ENCODE data around the gene HIBADH.
A peak's percentile ranks its signal among the peaks of the same experiment; 100 is the strongest.
"Not testable (repeated sequence)": the region's sequence is repeated elsewhere in the genome, so short reads cannot be mapped to it uniquely, and the experiment has no call there.

The HIBADH gene

GRCh38 chr7:27600247-27600646, 62.4 kb downstream of the HIBADH start:
- no peak for DNase-seq (ENCODE audit: low read depth)

DNA sequence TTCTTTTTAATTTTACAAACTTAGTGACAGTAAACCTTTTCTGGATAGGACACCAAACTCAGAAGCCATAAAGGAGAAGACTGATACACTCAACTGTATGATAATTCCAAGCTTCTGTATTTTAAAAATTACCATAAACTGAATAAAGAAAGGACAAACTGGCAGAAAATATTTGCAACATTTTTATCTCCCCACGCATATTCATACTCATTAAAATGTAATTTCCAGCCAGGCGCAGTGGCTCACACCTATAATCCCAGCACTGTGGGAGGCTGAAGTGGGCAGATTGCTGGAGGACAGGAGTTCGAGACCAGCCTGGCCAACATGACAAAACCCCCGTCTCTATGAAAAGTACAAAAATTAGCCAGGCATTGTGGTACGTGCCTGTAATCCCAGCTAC, 67.7 kb downstream of the HIBADH start:
- DNase-seq (ENCODE audit: low read depth), result no peak

GRCh38 chr7:27593226-27593625, 69.5 kb downstream of the HIBADH start:
- DNase-seq (ENCODE audit: low read depth), result no peak

GRCh38 chr7:27590416-27590815, 72.3 kb downstream of the HIBADH start:
- DNase-seq (ENCODE audit: low read depth), result no peak

- DNase-seq (ENCODE audit: low read depth), result no peak
These were observed 75.3 kb downstream of the HIBADH start for GRCh38 chr7:27587429-27587828.

DNA sequence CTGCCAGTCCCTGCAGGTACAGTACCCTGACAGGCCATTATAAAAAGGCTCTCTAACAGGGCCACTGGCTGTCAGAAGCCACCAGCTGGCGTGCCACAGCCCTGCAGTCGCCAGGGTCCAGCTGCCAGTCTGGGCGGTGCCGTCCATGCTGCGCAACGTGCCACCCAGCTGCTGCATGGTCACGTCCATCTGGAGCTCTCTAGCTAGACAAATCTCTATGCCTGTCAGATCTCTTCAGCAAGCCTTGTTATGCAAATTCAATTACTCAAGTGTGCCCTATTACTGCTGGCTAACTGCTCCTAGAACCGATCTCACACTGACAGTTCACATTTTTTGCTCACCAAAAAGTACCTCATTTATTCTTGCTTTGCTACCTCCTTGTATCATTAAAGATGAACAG, 75.9 kb downstream of the HIBADH start:
- no peak for DNase-seq (ENCODE audit: low read depth)

GRCh38 chr7:27585781-27586447, 76.8 kb downstream of the HIBADH start:
- DNase-seq (ENCODE audit: low read depth), result no peak

DNA sequence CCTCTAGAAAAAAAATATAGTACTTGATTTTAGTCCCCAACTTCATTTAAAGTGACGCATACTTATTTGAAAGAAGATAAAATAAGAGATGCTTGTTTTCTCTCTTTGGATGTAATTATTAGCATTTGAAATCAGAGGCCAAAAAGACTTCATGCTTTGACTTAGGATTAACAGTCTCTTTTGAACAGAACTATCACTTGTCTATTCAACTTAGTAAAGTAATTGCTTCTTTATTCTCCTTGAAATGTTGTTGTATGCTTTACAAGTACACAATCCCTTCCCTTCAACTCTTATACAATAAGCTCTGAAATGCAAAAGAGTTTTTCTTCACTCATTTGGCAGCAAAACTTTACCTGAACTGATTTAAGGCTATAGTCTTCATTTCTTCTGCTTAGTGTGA, 80.8 kb downstream of the HIBADH start:
- no peak for DNase-seq (ENCODE audit: low read depth)

- no peak for DNase-seq (ENCODE audit: low read depth)
These were observed 81.6 kb downstream of the HIBADH start for GRCh38 chr7:27581119-27581518.

GRCh38 chr7:27579565-27579964, 83.1 kb downstream of the HIBADH start:
- DNase-seq (ENCODE audit: low read depth), result no peak

DNA sequence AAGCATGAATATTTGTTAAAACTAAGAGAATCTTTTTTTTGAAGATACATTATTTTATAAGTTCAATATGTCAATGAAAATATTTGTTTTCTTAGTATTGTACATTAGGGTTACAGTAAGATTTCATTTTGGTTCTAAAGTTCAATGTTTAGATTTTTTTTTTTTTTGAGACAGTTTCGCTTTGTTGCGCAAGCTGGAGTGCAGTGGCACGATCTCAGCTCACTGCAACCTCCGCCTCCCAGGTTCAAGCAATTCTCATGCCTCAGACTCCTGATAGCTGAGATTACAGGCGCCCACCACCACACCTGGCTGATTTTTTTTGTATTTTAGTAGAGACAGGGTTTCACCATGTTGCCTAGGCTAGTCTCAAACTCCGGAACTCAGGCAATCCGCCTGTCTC, 84.5 kb downstream of the HIBADH start:
- not testable (repeated sequence) for DNase-seq (ENCODE audit: low read depth)

GRCh38 chr7:27576360-27576944, 86.2 kb downstream of the HIBADH start:
- DNase-seq (ENCODE audit: low read depth), result peak; percentile 10

GRCh38 chr7:27575613-27576012, 87.1 kb downstream of the HIBADH start:
- no peak for DNase-seq (ENCODE audit: low read depth)

GRCh38 chr7:27569106-27569505, 93.6 kb downstream of the HIBADH start:
- no peak for DNase-seq (ENCODE audit: low read depth)

DNA sequence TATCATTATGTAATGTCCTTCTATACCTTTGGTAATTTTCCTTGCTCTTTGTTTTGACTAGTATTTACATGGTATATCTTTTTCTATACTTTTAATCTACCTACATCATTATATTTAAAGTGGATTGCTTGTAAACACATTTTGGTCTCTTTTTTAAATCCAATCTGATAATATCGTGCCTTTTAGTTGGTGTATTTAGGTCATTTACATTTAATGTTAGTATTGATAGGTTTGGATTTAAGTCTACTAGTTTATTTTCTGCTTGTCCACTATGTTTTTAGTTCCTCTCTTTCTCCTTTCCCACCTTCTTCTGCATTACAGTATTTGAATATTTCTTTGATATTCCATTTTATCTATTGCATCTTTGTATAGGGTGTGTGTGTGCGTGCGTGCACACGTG, 95.4 kb downstream of the HIBADH start:
- no peak for DNase-seq (ENCODE audit: low read depth)

GRCh38 chr7:27564881-27565482, 97.7 kb downstream of the HIBADH start:
- DNase-seq (ENCODE audit: low read depth), result no peak

GRCh38 chr7:27560706-27561235, 101.9 kb downstream of the HIBADH start:
- peak; percentile 17 for DNase-seq (ENCODE audit: low read depth)

- DNase-seq (ENCODE audit: low read depth), result no peak
These were observed 107.0 kb downstream of the HIBADH start for GRCh38 chr7:27555670-27556069.

GRCh38 chr7:27554826-27555225, 107.9 kb downstream of the HIBADH start:
- no peak for DNase-seq (ENCODE audit: low read depth)

- DNase-seq (ENCODE audit: low read depth), result no peak
These were observed 109.4 kb downstream of the HIBADH start for GRCh38 chr7:27553273-27553672.

GRCh38 chr7:27551803-27552400, 110.8 kb downstream of the HIBADH start:
- DNase-seq (ENCODE audit: low read depth), result no peak

DNA sequence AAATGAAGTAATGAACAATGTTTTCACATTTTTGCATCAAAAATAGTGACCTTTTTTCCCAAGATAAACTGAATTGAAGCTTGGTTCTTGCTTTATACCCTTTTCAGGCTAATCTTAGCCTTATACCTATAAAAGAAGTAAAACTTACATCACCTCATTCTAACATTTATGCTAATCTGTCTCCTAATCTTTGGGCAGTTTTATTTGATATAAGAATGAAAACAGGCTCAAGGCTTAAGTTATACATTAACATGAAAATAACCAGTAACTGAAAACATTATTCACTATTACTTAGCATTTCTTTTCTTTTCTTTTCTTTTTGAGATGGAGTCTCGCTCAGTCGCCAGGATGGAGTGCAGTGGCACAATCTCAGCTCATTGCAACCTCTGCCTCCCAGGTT, 113.1 kb downstream of the HIBADH start:
- no peak for DNase-seq (ENCODE audit: low read depth)

DNA sequence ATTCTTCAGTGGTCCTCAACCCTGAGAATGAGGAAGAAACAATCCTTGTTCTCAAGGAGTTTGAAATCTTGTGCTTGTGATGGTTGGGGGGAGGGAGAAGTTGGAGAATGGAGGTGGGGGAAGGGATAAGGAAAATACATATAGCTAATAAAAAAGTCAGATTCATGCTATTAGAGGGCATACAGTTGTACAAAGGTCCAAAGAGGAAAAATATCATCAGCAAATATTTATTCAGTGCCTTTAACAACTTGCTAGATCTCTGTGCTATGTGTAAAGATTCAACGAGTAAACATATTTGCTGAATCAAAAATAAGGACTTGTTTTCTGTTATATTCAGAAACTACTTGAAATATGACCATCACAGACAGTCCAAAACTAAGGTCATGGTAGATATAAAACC, 114.4 kb downstream of the HIBADH start:
- no peak for DNase-seq (ENCODE audit: low read depth)
